ES-I3 (cell line): ENCODE data around the gene SNF8.

Source experiments
- H3K36me3 ChIP-seq: 2 replicates; pipeline ENCODE4 v1.6.1; 2013; ENCODE audit warnings: mild to moderate bottlenecking, low read length, control low read depth, moderate library complexity; ENCODE audit not compliant: insufficient read depth
- H3K4me1 ChIP-seq: 2 replicates; pipeline ENCODE4 v1.6.1; 2013; ENCODE audit warnings: mild to moderate bottlenecking, control low read depth, low read length; ENCODE audit not compliant: insufficient read depth
- H3K9ac ChIP-seq: 2 replicates; pipeline ENCODE4 v1.6.1; 2013; ENCODE audit warnings: low read depth, mild to moderate bottlenecking, low read length, moderate library complexity
- H3K9me3 ChIP-seq: 2 replicates; pipeline ENCODE4 v1.6.1; 2013; ENCODE audit warnings: mild to moderate bottlenecking, low read length, moderate library complexity; ENCODE audit not compliant: control insufficient read depth, insufficient read depth

The SNF8 gene

GRCh38 chr17:48944515-48945260 is at the start of gene SNF8:
Gene SNF8, minus strand, starts transcription at chr17:48944842. Its CDS starts 108 bp downstream, at chr17:48944734.
- H3K4me1 ChIP-seq = 0 out of 2 replicates have a peak, but pooled peaks cover 4% of the 10 kb centered on the region
- peak within 1 kb of the TSS; percentile 78 for H3K9ac ChIP-seq
- H3K36me3 ChIP-seq = peaks cover 5% of the 10 kb centered on the region; the same call in 1 of the 2 replicates
- H3K9me3 ChIP-seq = no peaks in the 10 kb centered on the region

GRCh38 chr17:48993951-48994350 is 49.3 kb upstream of the SNF8 start:
- Histone ChIP-seq H3K9ac (peak overlapping the region; percentile 92; the same call in 1 of the 2 replicates), H3K36me3 (no peaks in the 10 kb centered on the region), H3K9me3 (no peaks in the 10 kb centered on the region), H3K4me1 (peaks cover 33% of the 10 kb centered on the region)

GRCh38 chr17:48993305-48993704 is 48.7 kb upstream of the SNF8 start:
- H3K9ac ChIP-seq = no peak overlapping the region
- peaks cover 33% of the 10 kb centered on the region for H3K4me1 ChIP-seq
- no peaks in the 10 kb centered on the region for H3K9me3 ChIP-seq
- H3K36me3 ChIP-seq = no peaks in the 10 kb centered on the region

- Histone ChIP-seq H3K9me3 (no peaks in the 10 kb centered on the region), H3K36me3 (no peaks in the 10 kb centered on the region), H3K9ac (no peak overlapping the region), H3K4me1 (peaks cover 33% of the 10 kb centered on the region)
Measured at GRCh38 chr17:48992444-48992843, 47.8 kb upstream of the SNF8 start.

- Histone ChIP-seq H3K4me1 (peaks cover 33% of the 10 kb centered on the region), H3K9me3 (no peaks in the 10 kb centered on the region), H3K9ac (peak overlapping the region; percentile 28), H3K36me3 (no peaks in the 10 kb centered on the region)
Measured at GRCh38 chr17:48990882-48991357, 46.3 kb upstream of the SNF8 start.

- no peak overlapping the region for H3K9ac ChIP-seq
Measured at GRCh38 chr17:48989100-48989499, 44.5 kb upstream of the SNF8 start.

GRCh38 chr17:48985436-48986245 is 41.0 kb upstream of the SNF8 start:
- H3K36me3 ChIP-seq = no peaks in the 10 kb centered on the region
- H3K4me1 ChIP-seq = peaks cover 7% of the 10 kb centered on the region
- no peak overlapping the region for H3K9ac ChIP-seq
- H3K9me3 ChIP-seq = no peaks in the 10 kb centered on the region

More at GRCh38 chr17:48989100-48989499, 44.5 kb upstream of the SNF8 start:
- Histone ChIP-seq H3K36me3 (no peaks in the 10 kb centered on the region), H3K9me3 (no peaks in the 10 kb centered on the region), H3K4me1 (peaks cover 28% of the 10 kb centered on the region)

GRCh38 chr17:48981927-48982539 is 37.4 kb upstream of the SNF8 start:
- no peak overlapping the region for H3K9ac ChIP-seq
- H3K36me3 ChIP-seq = no peaks in the 10 kb centered on the region
- no peaks in the 10 kb centered on the region for H3K9me3 ChIP-seq
- no peaks in the 10 kb centered on the region for H3K4me1 ChIP-seq

- Histone ChIP-seq H3K9me3 (no peaks in the 10 kb centered on the region), H3K9ac (no peak overlapping the region), H3K36me3 (no peaks in the 10 kb centered on the region), H3K4me1 (peaks cover 33% of the 10 kb centered on the region)
Measured at GRCh38 chr17:48973806-48974205, 29.2 kb upstream of the SNF8 start.

- Histone ChIP-seq H3K9ac (peak overlapping the region; percentile 9; the same call in 1 of the 2 replicates), H3K36me3 (no peaks in the 10 kb centered on the region), H3K9me3 (no peaks in the 10 kb centered on the region), H3K4me1 (peaks cover 33% of the 10 kb centered on the region)
Measured at GRCh38 chr17:48972749-48973097, 28.1 kb upstream of the SNF8 start.

GRCh38 chr17:48970865-48971687 is 26.4 kb upstream of the SNF8 start:
- H3K9me3 ChIP-seq = no peaks in the 10 kb centered on the region
- H3K36me3 ChIP-seq = no peaks in the 10 kb centered on the region
- peaks cover 33% of the 10 kb centered on the region for H3K4me1 ChIP-seq
- no peak overlapping the region for H3K9ac ChIP-seq

GRCh38 chr17:48970224-48970623 is 25.6 kb upstream of the SNF8 start:
- H3K9ac ChIP-seq = no peak overlapping the region
- peaks cover 36% of the 10 kb centered on the region for H3K4me1 ChIP-seq
- H3K36me3 ChIP-seq = no peaks in the 10 kb centered on the region
- no peaks in the 10 kb centered on the region for H3K9me3 ChIP-seq

- Histone ChIP-seq H3K4me1 (peaks cover 27% of the 10 kb centered on the region), H3K9me3 (no peaks in the 10 kb centered on the region), H3K9ac (peak overlapping the region; percentile 20), H3K36me3 (no peaks in the 10 kb centered on the region)
Measured at GRCh38 chr17:48961516-48962233, 17.0 kb upstream of the SNF8 start.
